ENCODE data around the gene FAM240B. TPM values are rescaled to one million over a fixed set of nuclear protein-coding genes. Genes with fewer than 3 reads are reported as not detected.

FAM240B gene
- total RNA-seq, result not detected

DNA sequence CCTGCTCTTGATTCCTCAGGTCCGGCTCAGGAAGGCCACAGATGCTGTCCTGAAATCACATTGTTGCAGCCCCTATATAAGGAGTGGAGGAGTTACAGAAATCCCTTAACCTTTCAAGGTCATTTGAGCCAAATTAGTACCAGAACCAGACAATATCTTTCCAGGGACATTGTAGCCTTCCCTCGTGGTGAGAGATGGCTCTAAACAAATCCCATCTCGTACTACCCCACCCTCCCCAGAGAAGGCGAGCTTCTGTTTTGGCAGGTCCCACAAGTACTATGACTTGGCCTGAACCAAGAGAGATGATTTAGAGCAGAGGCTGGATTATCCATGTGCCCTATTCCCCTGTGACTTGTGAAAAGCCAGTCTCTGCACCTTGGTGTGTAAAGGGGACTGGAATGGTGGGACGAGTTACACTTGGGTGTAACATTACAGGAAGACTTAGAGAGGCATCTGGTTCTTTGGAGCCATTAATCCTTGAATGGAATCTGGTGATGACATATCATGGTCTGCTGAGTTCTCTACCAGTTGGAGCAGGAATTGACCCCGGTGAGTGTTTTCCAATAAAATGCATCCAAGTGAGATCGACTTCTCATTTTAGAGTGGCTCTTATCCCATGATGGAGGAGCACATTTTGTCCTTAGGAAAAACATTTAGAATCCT lies at the start of gene FAM240B:
Gene FAM240B (minus strand): TSS at position 51 of the 663 bp plus-strand sequence. CDS start 16,134 bp downstream, outside the sequence.
- H3K9ac ChIP-seq (ENCODE audit: low read depth in 1 of 3, low read length in 3 of 3), result no peak within 1 kb of the TSS
- no peaks in the 10 kb centered on the region for H3K27me3 ChIP-seq (ENCODE audit: control insufficient read depth in 3 of 3, insufficient read depth in 3 of 3, low read length in 3 of 3)
- no peak within 1 kb of the TSS for H3K27ac ChIP-seq (ENCODE audit: low read depth, low read length)
- no peaks in the 10 kb centered on the region for H3K36me3 ChIP-seq (ENCODE audit: control insufficient read depth in 3 of 3, insufficient read depth in 3 of 3, low read length in 3 of 3)
- H3K4me3 ChIP-seq (ENCODE audit: low read length in 3 of 3), result no peak within 1 kb of the TSS
- H3K4me1 ChIP-seq (ENCODE audit: control insufficient read depth in 3 of 3, insufficient read depth in 3 of 3, low read length in 3 of 3), result no peaks in the 10 kb centered on the region
- H3K9me3 ChIP-seq (ENCODE audit: control insufficient read depth in 3 of 3, low read length in 3 of 3), result no peaks in the 10 kb centered on the region

DNA sequence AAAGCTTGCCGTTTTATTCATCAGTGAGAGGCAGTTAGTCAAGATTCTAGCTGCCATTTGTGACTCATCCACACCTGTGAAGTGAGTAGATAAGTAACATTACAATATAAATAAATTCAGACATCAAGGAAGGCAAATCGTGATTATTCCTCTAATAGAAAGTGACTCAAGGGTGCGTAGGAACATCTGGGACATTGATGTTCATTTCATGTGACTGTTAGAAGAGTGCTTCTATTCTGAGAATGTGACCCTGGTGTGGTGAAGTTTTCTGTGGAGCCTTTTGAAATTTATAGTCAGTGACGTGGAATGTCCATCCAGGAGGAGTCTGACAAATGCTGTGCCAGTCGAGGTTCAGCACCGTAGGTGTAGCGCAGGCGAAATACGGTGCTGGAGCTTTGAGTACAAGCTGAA lies 48.4 kb upstream of the FAM240B start:
- Histone ChIP-seq H3K27me3 (ENCODE audit: control insufficient read depth in 3 of 3, insufficient read depth in 3 of 3, low read length in 3 of 3) (no peaks in the 10 kb centered on the region), H3K9me3 (ENCODE audit: control insufficient read depth in 3 of 3, low read length in 3 of 3) (no peaks in the 10 kb centered on the region), H3K36me3 (ENCODE audit: control insufficient read depth in 3 of 3, insufficient read depth in 3 of 3, low read length in 3 of 3) (no peaks in the 10 kb centered on the region)

DNA sequence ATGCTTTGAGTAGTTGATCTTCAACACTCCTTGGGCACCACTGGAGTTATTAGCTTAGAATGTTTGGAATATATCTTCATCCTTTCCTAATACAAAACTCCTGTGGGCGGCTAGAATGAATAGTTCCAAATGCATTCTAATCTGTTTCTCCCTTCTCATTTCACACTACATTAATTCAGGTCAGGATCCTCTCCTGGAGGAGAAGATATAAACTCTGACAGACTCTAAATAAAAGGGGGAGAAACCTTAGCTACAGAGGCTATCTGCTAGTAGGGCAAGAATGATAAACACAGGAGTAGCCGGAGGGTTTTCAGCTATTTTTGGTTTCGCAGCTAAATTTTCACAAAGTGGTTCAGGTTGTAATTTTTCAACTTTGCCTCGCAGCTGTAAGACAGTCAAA lies 45.2 kb upstream of the FAM240B start:
- no peaks in the 10 kb centered on the region for H3K36me3 ChIP-seq (ENCODE audit: control insufficient read depth in 3 of 3, insufficient read depth in 3 of 3, low read length in 3 of 3)
- H3K4me3 ChIP-seq (ENCODE audit: low read length in 3 of 3), result no peak overlapping the region
- no peak overlapping the region for H3K9ac ChIP-seq (ENCODE audit: low read depth in 1 of 3, low read length in 3 of 3)
- H3K27ac ChIP-seq (ENCODE audit: low read depth, low read length), result no peak overlapping the region
- H3K9me3 ChIP-seq (ENCODE audit: control insufficient read depth in 3 of 3, low read length in 3 of 3), result no peaks in the 10 kb centered on the region
- H3K27me3 ChIP-seq (ENCODE audit: control insufficient read depth in 3 of 3, insufficient read depth in 3 of 3, low read length in 3 of 3), result no peaks in the 10 kb centered on the region
- no peaks in the 10 kb centered on the region for H3K4me1 ChIP-seq (ENCODE audit: control insufficient read depth in 3 of 3, insufficient read depth in 3 of 3, low read length in 3 of 3)

More for the DNA sequence above, 48.4 kb upstream of the FAM240B start:
- Histone ChIP-seq H3K27ac (ENCODE audit: low read depth, low read length) (no peak overlapping the region), H3K4me1 (ENCODE audit: control insufficient read depth in 3 of 3, insufficient read depth in 3 of 3, low read length in 3 of 3) (no peaks in the 10 kb centered on the region), H3K4me3 (ENCODE audit: low read length in 3 of 3) (no peak overlapping the region), H3K9ac (ENCODE audit: low read depth in 1 of 3, low read length in 3 of 3) (no peak overlapping the region)

DNA sequence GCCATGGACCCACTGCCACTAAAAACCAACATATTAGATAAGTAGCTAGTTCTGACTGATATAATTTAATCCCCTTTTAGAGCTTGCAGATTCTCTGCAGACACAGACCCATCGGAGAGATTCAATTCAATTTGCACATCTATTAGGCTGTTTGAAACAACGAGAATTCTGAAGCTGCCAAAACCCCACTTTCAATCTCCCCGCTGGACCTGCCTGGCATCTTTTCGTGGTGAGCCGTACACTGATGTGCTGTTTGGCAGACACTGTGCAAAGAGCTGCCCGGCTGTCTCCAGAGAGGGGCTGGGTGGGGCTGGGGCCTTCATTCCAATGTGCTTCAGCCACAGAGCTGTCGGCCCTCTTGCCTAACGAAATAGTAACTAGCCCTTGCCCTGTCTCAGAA lies 42.1 kb upstream of the FAM240B start:
- Histone ChIP-seq H3K9ac (ENCODE audit: low read depth in 1 of 3, low read length in 3 of 3) (no peak overlapping the region), H3K9me3 (ENCODE audit: control insufficient read depth in 3 of 3, low read length in 3 of 3) (no peaks in the 10 kb centered on the region), H3K4me3 (ENCODE audit: low read length in 3 of 3) (no peak overlapping the region), H3K36me3 (ENCODE audit: control insufficient read depth in 3 of 3, insufficient read depth in 3 of 3, low read length in 3 of 3) (no peaks in the 10 kb centered on the region), H3K4me1 (ENCODE audit: control insufficient read depth in 3 of 3, insufficient read depth in 3 of 3, low read length in 3 of 3) (no peaks in the 10 kb centered on the region), H3K27me3 (ENCODE audit: control insufficient read depth in 3 of 3, insufficient read depth in 3 of 3, low read length in 3 of 3) (no peaks in the 10 kb centered on the region), H3K27ac (ENCODE audit: low read depth, low read length) (no peak overlapping the region)

DNA sequence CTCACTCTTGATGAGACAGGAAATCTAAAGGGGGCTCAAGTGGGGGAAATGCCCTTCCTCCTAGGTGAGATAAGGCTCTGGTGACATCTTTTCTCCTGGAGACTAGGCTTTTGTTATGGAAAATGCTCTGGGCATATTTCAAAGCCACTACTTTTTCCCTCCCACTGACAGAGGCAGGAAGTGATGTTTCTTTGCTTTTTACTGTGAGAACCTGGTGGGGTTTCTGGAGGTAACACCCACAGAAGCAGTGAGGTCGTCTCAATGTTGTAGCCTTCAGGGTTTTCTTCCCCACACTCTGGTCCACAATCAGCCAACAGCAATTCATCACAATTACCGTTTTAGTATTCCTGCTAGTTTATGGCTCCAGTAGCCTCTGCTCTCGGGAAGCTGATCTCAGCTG lies 41.4 kb upstream of the FAM240B start:
- Histone ChIP-seq H3K9ac (ENCODE audit: low read depth in 1 of 3, low read length in 3 of 3) (no peak overlapping the region), H3K36me3 (ENCODE audit: control insufficient read depth in 3 of 3, insufficient read depth in 3 of 3, low read length in 3 of 3) (no peaks in the 10 kb centered on the region), H3K27ac (ENCODE audit: low read depth, low read length) (no peak overlapping the region), H3K4me1 (ENCODE audit: control insufficient read depth in 3 of 3, insufficient read depth in 3 of 3, low read length in 3 of 3) (no peaks in the 10 kb centered on the region), H3K27me3 (ENCODE audit: control insufficient read depth in 3 of 3, insufficient read depth in 3 of 3, low read length in 3 of 3) (no peaks in the 10 kb centered on the region), H3K9me3 (ENCODE audit: control insufficient read depth in 3 of 3, low read length in 3 of 3) (no peaks in the 10 kb centered on the region), H3K4me3 (ENCODE audit: low read length in 3 of 3) (no peak overlapping the region)

DNA sequence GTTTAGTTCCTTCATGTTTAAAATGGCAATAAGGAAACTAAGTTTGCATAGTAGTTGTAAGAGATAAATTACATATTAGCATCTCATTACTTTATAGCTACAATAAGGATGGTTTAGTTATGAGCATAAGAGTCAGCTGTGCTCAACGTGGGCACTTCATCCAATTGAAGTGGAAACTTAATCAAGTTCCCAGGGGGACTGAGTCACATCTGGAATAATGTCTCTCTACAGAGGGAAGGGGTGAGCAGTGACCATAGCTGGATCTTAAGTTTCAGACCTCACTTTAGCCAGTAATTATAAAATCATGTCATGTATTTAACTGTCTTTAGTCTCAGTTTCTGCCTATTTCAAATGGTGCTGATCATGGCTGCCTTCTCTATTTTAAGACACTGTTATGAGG lies 36.8 kb upstream of the FAM240B start:
- Histone ChIP-seq H3K9me3 (ENCODE audit: control insufficient read depth in 3 of 3, low read length in 3 of 3) (no peaks in the 10 kb centered on the region), H3K9ac (ENCODE audit: low read depth in 1 of 3, low read length in 3 of 3) (no peak overlapping the region), H3K27ac (ENCODE audit: low read depth, low read length) (no peak overlapping the region), H3K4me3 (ENCODE audit: low read length in 3 of 3) (no peak overlapping the region), H3K4me1 (ENCODE audit: control insufficient read depth in 3 of 3, insufficient read depth in 3 of 3, low read length in 3 of 3) (no peaks in the 10 kb centered on the region), H3K27me3 (ENCODE audit: control insufficient read depth in 3 of 3, insufficient read depth in 3 of 3, low read length in 3 of 3) (no peaks in the 10 kb centered on the region), H3K36me3 (ENCODE audit: control insufficient read depth in 3 of 3, insufficient read depth in 3 of 3, low read length in 3 of 3) (no peaks in the 10 kb centered on the region)

DNA sequence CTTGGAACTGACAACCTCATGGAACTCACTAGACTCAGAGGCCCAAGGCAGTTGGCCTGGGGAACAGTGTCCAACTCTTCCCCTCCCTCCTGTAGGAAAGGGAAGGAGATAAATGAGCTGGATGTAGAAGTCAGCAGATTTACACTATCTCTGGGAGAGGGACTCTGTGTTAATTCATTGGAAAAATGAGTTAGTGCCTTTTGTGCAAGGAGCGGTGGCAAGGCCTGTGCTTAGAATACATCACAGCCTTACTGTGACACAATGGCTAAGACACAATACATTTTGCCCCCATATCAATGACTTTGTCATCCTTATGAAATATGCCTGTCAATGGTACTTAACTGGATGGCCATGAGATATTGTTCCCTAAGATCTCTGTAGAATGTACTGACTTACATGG lies 28.0 kb upstream of the FAM240B start:
- no peaks in the 10 kb centered on the region for H3K36me3 ChIP-seq (ENCODE audit: control insufficient read depth in 3 of 3, insufficient read depth in 3 of 3, low read length in 3 of 3)
- no peaks in the 10 kb centered on the region for H3K9me3 ChIP-seq (ENCODE audit: control insufficient read depth in 3 of 3, low read length in 3 of 3)
- no peak overlapping the region for H3K4me3 ChIP-seq (ENCODE audit: low read length in 3 of 3)
- no peak overlapping the region for H3K27ac ChIP-seq (ENCODE audit: low read depth, low read length)
- H3K27me3 ChIP-seq (ENCODE audit: control insufficient read depth in 3 of 3, insufficient read depth in 3 of 3, low read length in 3 of 3), result no peaks in the 10 kb centered on the region
- H3K9ac ChIP-seq (ENCODE audit: low read depth in 1 of 3, low read length in 3 of 3), result no peak overlapping the region
- H3K4me1 ChIP-seq (ENCODE audit: control insufficient read depth in 3 of 3, insufficient read depth in 3 of 3, low read length in 3 of 3), result no peaks in the 10 kb centered on the region

DNA sequence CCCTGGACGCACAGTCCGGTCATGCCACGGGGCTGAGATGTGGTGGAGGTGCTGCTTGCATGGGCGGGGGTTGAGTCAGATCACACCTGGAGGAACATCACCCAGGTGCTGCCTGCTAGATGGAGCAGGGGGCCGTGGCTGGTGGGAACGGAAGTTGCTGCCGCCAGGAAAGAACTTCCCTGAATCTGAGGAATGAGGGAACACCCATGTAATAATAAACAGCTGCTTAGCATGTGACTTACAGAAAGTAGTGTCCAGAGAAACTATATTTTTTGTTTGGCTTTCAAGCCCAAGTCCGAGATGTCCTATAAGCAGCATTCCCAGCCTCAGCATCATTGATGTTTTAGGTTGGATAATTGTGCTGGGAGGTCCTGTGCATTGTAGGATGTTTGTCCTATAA lies 27.1 kb upstream of the FAM240B start:
- Histone ChIP-seq H3K4me3 (ENCODE audit: low read length in 3 of 3) (no peak overlapping the region), H3K27me3 (ENCODE audit: control insufficient read depth in 3 of 3, insufficient read depth in 3 of 3, low read length in 3 of 3) (no peaks in the 10 kb centered on the region), H3K9ac (ENCODE audit: low read depth in 1 of 3, low read length in 3 of 3) (no peak overlapping the region), H3K4me1 (ENCODE audit: control insufficient read depth in 3 of 3, insufficient read depth in 3 of 3, low read length in 3 of 3) (no peaks in the 10 kb centered on the region), H3K27ac (ENCODE audit: low read depth, low read length) (no peak overlapping the region), H3K36me3 (ENCODE audit: control insufficient read depth in 3 of 3, insufficient read depth in 3 of 3, low read length in 3 of 3) (no peaks in the 10 kb centered on the region), H3K9me3 (ENCODE audit: control insufficient read depth in 3 of 3, low read length in 3 of 3) (no peaks in the 10 kb centered on the region)

DNA sequence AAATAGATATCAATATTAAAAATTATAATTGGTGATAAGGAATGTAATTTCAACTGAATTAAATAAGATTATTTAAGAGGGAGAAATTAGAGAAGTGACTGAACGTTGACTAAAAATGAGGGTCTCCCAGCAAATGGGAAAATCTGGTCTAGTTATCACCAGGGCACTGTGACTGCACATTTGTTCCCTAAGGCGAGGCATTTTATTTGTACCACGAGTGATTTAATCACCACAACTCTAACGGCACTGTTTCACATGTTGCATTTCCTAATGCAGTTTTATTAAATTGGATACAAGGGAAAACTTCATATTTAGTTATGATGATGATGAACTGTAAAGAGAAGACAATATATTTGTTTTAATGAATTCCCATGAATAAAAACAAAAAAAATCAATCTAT lies 26.4 kb upstream of the FAM240B start:
- Histone ChIP-seq H3K9ac (ENCODE audit: low read depth in 1 of 3, low read length in 3 of 3) (no peak overlapping the region), H3K4me1 (ENCODE audit: control insufficient read depth in 3 of 3, insufficient read depth in 3 of 3, low read length in 3 of 3) (no peaks in the 10 kb centered on the region), H3K4me3 (ENCODE audit: low read length in 3 of 3) (no peak overlapping the region), H3K9me3 (ENCODE audit: control insufficient read depth in 3 of 3, low read length in 3 of 3) (no peaks in the 10 kb centered on the region), H3K27me3 (ENCODE audit: control insufficient read depth in 3 of 3, insufficient read depth in 3 of 3, low read length in 3 of 3) (no peaks in the 10 kb centered on the region), H3K36me3 (ENCODE audit: control insufficient read depth in 3 of 3, insufficient read depth in 3 of 3, low read length in 3 of 3) (no peaks in the 10 kb centered on the region), H3K27ac (ENCODE audit: low read depth, low read length) (no peak overlapping the region)

DNA sequence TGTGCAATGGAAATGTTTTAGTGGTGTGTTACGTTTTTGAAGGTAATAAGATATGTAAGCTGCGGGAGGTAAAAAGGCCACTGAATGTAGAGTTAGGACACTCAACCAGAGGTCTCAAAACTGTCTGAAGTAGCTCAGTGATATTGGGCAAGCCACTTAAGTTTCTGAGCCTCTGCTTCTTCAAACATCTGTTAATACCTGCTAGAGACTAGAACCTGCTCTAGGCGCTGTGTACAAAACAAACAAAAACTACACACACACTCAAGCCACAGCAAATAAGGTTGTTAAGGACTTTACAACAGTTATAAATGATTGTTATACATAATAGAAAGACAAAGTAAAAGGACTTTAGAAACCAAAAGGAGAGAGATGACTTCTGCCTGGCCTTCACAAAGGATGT lies 24.6 kb upstream of the FAM240B start:
- no peak overlapping the region for H3K27ac ChIP-seq (ENCODE audit: low read depth, low read length)
- H3K9ac ChIP-seq (ENCODE audit: low read depth in 1 of 3, low read length in 3 of 3), result no peak overlapping the region
- H3K4me3 ChIP-seq (ENCODE audit: low read length in 3 of 3), result no peak overlapping the region
- H3K27me3 ChIP-seq (ENCODE audit: control insufficient read depth in 3 of 3, insufficient read depth in 3 of 3, low read length in 3 of 3), result no peaks in the 10 kb centered on the region
- H3K9me3 ChIP-seq (ENCODE audit: control insufficient read depth in 3 of 3, low read length in 3 of 3), result no peaks in the 10 kb centered on the region
- no peaks in the 10 kb centered on the region for H3K36me3 ChIP-seq (ENCODE audit: control insufficient read depth in 3 of 3, insufficient read depth in 3 of 3, low read length in 3 of 3)
- H3K4me1 ChIP-seq (ENCODE audit: control insufficient read depth in 3 of 3, insufficient read depth in 3 of 3, low read length in 3 of 3), result no peaks in the 10 kb centered on the region

Data from skeletal muscle tissue (tissue), 4 donors.